WTC11 (cell line): ENCODE data around the gene RAPH1. TPM values are rescaled to one million over a fixed set of nuclear protein-coding genes. Genes with fewer than 3 reads are reported as not detected.

Source experiments
- ATAC-seq: fragments of 200-7000 bp; cut with Tn5 transposase; 2 replicates; pipeline ENCODE4 v1.10.0; 2021; ENCODE audit warnings: mild to moderate bottlenecking, moderate library complexity
- CTCF ChIA-PET: fragments of 300-600 bp; sonication (Branson Sonifier 250); formaldehyde crosslinking; loops from one replicate; lab custom pipeline; 2021; ENCODE audit warnings: antibody characterized with exemption; lab: Charles Lee
- POLR2A ChIA-PET: fragments of 350-600 bp; sonication (Branson Sonifier 250); formaldehyde crosslinking; loops from one replicate; lab custom pipeline; 2021; ENCODE audit warnings: antibody characterized with exemption; lab: Charles Lee
- DNase-seq: peaks from one replicate; pipeline ENCODE4 v3.0.0; 2021; ENCODE audit warnings: low spot score
- H3K27ac Mint-ChIP-seq: 2 replicates; pipeline ENCODE4 v1.8.0; 2021; ENCODE audit warnings: mixed read lengths
- H3K27me3 Mint-ChIP-seq: 2 replicates; pipeline ENCODE4 v1.8.0; 2021; ENCODE audit warnings: low read depth, mild to moderate bottlenecking, moderate library complexity, mixed read lengths
- H3K36me3 Mint-ChIP-seq: 2 replicates; pipeline ENCODE4 v1.8.0; 2021; ENCODE audit warnings: mixed read lengths
- H3K4me1 Mint-ChIP-seq: 2 replicates; pipeline ENCODE4 v1.8.0; 2022; ENCODE audit warnings: mixed read lengths
- H3K4me3 Mint-ChIP-seq: 2 replicates; pipeline ENCODE4 v1.8.0; 2021; ENCODE audit warnings: mild to moderate bottlenecking, moderate library complexity, mixed read lengths
- H3K9me3 Mint-ChIP-seq: 2 replicates; pipeline ENCODE4 v1.8.0; 2021; ENCODE audit warnings: mixed read lengths
- ATF1 ChIP-seq: sonication (generic); formaldehyde crosslinking; IDR thresholded peaks from 2 replicates; pipeline ENCODE4 v1.8.1; 2023; ENCODE audit warnings: mild to moderate bottlenecking, moderate library complexity, missing genetic modification reagents
- ATF2 ChIP-seq: sonication (generic); formaldehyde crosslinking; IDR thresholded peaks from 2 replicates; pipeline ENCODE4 v1.8.1; 2022; ENCODE audit warnings: low read depth, missing genetic modification reagents, borderline replicate concordance
- E2F4 ChIP-seq: sonication (generic); formaldehyde crosslinking; IDR thresholded peaks from 2 replicates; pipeline ENCODE4 v1.8.1; 2022; ENCODE audit warnings: low read depth, mild to moderate bottlenecking, moderate library complexity, missing genetic modification reagents, borderline replicate concordance
- ESRRA ChIP-seq: sonication (generic); formaldehyde crosslinking; IDR thresholded peaks from 2 replicates; pipeline ENCODE4 v1.8.1; 2022; ENCODE audit warnings: mild to moderate bottlenecking, missing genetic modification reagents, borderline replicate concordance
- FOXP1 ChIP-seq: sonication (generic); formaldehyde crosslinking; IDR thresholded peaks from 2 replicates; pipeline ENCODE4 v1.8.0; 2022; ENCODE audit warnings: missing genetic modification reagents, mild to moderate bottlenecking, moderate library complexity, borderline replicate concordance
- HMGXB4 ChIP-seq: sonication (generic); formaldehyde crosslinking; IDR thresholded peaks from 2 replicates; pipeline ENCODE4 v1.8.1; 2023; ENCODE audit warnings: mild to moderate bottlenecking, moderate library complexity, missing genetic modification reagents
- IRF2 ChIP-seq: sonication (generic); formaldehyde crosslinking; IDR thresholded peaks from 2 replicates; pipeline ENCODE4 v1.8.0; 2022; ENCODE audit warnings: low read depth, missing genetic modification reagents, borderline replicate concordance
- MAX ChIP-seq: sonication (generic); formaldehyde crosslinking; IDR thresholded peaks from 2 replicates; pipeline ENCODE4 v1.8.0; 2022; ENCODE audit warnings: mild to moderate bottlenecking, missing genetic modification reagents
- TEAD4 ChIP-seq: sonication (generic); formaldehyde crosslinking; IDR thresholded peaks from 2 replicates; pipeline ENCODE4 v1.8.0; 2022; ENCODE audit warnings: mild to moderate bottlenecking, missing genetic modification reagents
- ZMAT4 ChIP-seq: fragments of 250-450 bp; sonication (Bioruptor Pico); IDR thresholded peaks from 2 replicates; pipeline ENCODE4 v1.9.0; 2021; ENCODE audit warnings: mild to moderate bottlenecking
- total RNA-seq: library from RNA; stranded (reverse); gene quantifications from 3 replicates; pipeline ENCODE4 v1.2.3, GENCODE V29; 2021
- TF ChIP-seq, protein P1 (sequence below): fragments of 250-450 bp; sonication (Bioruptor Pico); IDR thresholded peaks from 2 replicates; pipeline ENCODE4 v1.9.0; 2021; ENCODE audit warnings: mild to moderate bottlenecking, borderline replicate concordance
- TF ChIP-seq, protein P2 (sequence below): fragments of 250-450 bp; sonication (Bioruptor Pico); IDR thresholded peaks from 2 replicates; pipeline ENCODE4 v1.8.0; 2021; ENCODE audit warnings: mild to moderate bottlenecking
- TF ChIP-seq, protein P3 (sequence below): fragments of 250-450 bp; sonication (Bioruptor Pico); IDR thresholded peaks from 2 replicates; pipeline ENCODE4 v2.1.2; 2022; ENCODE audit warnings: mild to moderate bottlenecking, moderate library complexity
- TF ChIP-seq, protein P4 (sequence below): fragments of 250-450 bp; sonication (Bioruptor Pico); conservative IDR thresholded peaks from 2 replicates; pipeline ENCODE4 v1.9.0; 2021; ENCODE audit warnings: mild to moderate bottlenecking

Gene RAPH1
- total RNA-seq, 1 experiment from 2014 or later = 24.6 TPM

DNA sequence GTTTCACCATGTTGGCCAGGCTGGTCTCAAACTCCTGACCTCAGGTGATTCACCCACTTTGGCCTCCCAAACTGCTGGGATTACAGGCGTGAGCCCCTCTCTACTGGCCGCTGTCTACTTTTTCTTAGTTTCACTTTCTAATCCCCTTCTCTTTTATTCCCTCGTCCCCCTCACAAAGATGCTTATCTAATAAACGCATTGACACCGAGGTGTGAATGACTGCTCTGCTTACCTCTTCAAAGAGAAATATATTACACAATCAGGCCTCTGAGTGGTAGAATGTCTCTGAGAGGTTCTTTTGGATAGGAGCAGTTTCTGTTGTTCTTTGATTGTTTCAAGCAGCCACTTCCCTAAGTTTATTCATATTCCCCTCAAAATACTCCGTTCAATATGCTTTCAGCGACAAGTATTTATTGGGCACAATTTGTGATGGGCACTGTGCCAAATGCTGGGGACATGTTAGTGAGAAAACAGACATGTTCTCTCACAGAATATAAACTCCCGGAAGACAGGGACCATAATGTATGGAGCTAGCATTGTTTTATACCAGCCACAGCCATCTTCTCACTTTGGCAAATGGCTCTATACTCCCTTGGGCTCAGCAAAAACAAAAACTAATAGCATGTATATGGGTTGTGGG lies 34.7 kb upstream of the RAPH1 start:
- TF ChIP-seq ATF2 (CRISPR knock-in tag) (no peak), ESRRA (CRISPR knock-in tag) (no peak), HMGXB4 (no peak), IRF2 (no peak), FOXP1 (CRISPR knock-in tag) (no peak), ZMAT4 (CRISPR knock-in tag) (no peak), E2F4 (no peak), MAX (CRISPR knock-in tag) (no peak), TEAD4 (no peak), ATF1 (CRISPR knock-in tag) (no peak)
- TF ChIP-seq, protein P1, sequence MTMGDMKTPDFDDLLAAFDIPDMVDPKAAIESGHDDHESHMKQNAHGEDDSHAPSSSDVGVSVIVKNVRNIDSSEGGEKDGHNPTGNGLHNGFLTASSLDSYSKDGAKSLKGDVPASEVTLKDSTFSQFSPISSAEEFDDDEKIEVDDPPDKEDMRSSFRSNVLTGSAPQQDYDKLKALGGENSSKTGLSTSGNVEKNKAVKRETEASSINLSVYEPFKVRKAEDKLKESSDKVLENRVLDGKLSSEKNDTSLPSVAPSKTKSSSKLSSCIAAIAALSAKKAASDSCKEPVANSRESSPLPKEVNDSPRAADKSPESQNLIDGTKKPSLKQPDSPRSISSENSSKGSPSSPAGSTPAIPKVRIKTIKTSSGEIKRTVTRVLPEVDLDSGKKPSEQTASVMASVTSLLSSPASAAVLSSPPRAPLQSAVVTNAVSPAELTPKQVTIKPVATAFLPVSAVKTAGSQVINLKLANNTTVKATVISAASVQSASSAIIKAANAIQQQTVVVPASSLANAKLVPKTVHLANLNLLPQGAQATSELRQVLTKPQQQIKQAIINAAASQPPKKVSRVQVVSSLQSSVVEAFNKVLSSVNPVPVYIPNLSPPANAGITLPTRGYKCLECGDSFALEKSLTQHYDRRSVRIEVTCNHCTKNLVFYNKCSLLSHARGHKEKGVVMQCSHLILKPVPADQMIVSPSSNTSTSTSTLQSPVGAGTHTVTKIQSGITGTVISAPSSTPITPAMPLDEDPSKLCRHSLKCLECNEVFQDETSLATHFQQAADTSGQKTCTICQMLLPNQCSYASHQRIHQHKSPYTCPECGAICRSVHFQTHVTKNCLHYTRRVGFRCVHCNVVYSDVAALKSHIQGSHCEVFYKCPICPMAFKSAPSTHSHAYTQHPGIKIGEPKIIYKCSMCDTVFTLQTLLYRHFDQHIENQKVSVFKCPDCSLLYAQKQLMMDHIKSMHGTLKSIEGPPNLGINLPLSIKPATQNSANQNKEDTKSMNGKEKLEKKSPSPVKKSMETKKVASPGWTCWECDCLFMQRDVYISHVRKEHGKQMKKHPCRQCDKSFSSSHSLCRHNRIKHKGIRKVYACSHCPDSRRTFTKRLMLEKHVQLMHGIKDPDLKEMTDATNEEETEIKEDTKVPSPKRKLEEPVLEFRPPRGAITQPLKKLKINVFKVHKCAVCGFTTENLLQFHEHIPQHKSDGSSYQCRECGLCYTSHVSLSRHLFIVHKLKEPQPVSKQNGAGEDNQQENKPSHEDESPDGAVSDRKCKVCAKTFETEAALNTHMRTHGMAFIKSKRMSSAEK (CRISPR knock-in tag) = no peak
- TF ChIP-seq, protein P2, sequence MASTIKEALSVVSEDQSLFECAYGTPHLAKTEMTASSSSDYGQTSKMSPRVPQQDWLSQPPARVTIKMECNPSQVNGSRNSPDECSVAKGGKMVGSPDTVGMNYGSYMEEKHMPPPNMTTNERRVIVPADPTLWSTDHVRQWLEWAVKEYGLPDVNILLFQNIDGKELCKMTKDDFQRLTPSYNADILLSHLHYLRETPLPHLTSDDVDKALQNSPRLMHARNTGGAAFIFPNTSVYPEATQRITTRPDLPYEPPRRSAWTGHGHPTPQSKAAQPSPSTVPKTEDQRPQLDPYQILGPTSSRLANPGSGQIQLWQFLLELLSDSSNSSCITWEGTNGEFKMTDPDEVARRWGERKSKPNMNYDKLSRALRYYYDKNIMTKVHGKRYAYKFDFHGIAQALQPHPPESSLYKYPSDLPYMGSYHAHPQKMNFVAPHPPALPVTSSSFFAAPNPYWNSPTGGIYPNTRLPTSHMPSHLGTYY = no peak
- TF ChIP-seq, protein P3, sequence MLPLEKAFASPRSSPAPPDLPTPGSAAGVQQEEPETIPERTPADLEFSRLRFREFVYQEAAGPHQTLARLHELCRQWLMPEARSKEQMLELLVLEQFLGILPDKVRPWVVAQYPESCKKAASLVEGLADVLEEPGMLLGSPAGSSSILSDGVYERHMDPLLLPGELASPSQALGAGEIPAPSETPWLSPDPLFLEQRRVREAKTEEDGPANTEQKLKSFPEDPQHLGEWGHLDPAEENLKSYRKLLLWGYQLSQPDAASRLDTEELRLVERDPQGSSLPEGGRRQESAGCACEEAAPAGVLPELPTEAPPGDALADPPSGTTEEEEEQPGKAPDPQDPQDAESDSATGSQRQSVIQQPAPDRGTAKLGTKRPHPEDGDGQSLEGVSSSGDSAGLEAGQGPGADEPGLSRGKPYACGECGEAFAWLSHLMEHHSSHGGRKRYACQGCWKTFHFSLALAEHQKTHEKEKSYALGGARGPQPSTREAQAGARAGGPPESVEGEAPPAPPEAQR (CRISPR knock-in tag) = no peak
- TF ChIP-seq, protein P4, sequence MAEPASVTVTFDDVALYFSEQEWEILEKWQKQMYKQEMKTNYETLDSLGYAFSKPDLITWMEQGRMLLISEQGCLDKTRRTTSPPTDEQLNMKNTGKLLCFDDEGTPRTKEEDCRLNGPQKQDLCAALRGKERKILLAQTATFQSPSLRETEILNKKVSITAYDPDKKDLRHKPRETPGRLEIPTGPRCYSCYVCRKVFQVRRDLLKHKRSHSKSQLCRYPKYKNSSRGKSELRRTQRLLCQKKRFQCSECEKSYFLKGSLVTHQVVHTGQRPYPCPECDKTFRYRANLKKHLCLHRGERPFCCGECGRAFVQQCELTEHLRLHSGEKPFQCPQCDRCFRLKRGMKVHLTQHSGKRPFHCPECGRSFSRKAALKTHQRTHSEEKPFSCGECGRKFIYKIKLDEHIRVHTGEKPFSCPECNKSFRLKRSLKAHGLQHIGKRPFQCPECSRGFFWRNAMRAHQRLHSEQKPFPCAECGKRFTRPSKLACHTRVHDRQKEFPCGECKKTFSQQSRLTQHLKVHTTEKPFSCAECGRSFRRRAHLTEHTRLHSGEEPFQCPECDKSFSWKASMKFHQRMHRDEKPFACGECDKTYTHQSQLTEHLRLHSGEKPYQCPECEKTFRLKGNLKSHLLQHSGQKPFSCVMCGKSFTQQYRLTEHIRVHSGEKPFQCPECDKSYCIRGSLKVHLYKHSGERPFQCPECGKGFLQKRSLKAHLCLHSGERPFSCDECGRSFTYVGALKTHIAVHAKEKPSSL (CRISPR knock-in tag) = no peak
- TF ChIP-seq, all 79 proteins: peak for 0
- no peaks in the 10 kb centered on the region for H3K36me3 Mint-ChIP-seq
- no peaks in the 10 kb centered on the region for H3K9me3 Mint-ChIP-seq
- ChIA-PET POLR2A (interaction anchor here (0.7 kb wide), 1 partner anchor 10 kb away, joined by 4 read pairs; no protein-coding TSS in a partner anchor), CTCF (no interaction called here)
- no peaks in the 10 kb centered on the region for H3K4me1 Mint-ChIP-seq
- H3K4me3 Mint-ChIP-seq = no peak overlapping the region
- ATAC-seq (no peak), DNase-seq (no peak)
- H3K27me3 Mint-ChIP-seq = no peaks in the 10 kb centered on the region
- no peak overlapping the region for H3K27ac Mint-ChIP-seq
